Measurements from ENCODE around the gene CDYL.

GRCh38 chr6:4800662-4801061 is 24.5 kb downstream of the CDYL start:
- TF ChIP-seq CTCF (conservative IDR thresholded peaks at IDR 0.05): no peak
- TF ChIP-seq EZH2 (IDR thresholded peaks at IDR 0.05; ENCODE audit: low read depth): no peak

All from PC-9 (cell line).